Neuronal stem cell (in vitro differentiated cells): Measurements from ENCODE around the gene PJA1.

Source experiments
- DNase-seq: peaks from one replicate; pipeline ENCODE4 v3.0.0-alpha.2; 2013; ENCODE audit warnings: low spot score
- H2AFZ ChIP-seq: one replicate; pipeline ENCODE4 v1.6.1; 2013; ENCODE audit warnings: mild to moderate bottlenecking, low read length, inconsistent platforms
- H2AK5ac ChIP-seq: 2 replicates; pipeline ENCODE4 v1.6.1; 2013; ENCODE audit warnings: low read depth, mild to moderate bottlenecking, inconsistent platforms, low read length, moderate library complexity, mixed read lengths
- H2BK120ac ChIP-seq: 2 replicates; pipeline ENCODE4 v1.6.1; 2013; ENCODE audit warnings: low read depth, mild to moderate bottlenecking, inconsistent platforms, low read length, moderate library complexity, mixed read lengths
- H2BK12ac ChIP-seq: one replicate; pipeline ENCODE4 v1.6.1; 2013; ENCODE audit warnings: low read length, inconsistent platforms
- H2BK15ac ChIP-seq: 2 replicates; pipeline ENCODE4 v1.6.1; 2013; ENCODE audit warnings: mild to moderate bottlenecking, low read length, inconsistent platforms, mixed read lengths
- H2BK5ac ChIP-seq: one replicate; pipeline ENCODE4 v1.6.1; 2013; ENCODE audit warnings: inconsistent platforms, mild to moderate bottlenecking, low read length, moderate library complexity
- H3K14ac ChIP-seq: one replicate; pipeline ENCODE4 v1.6.1; 2013; ENCODE audit warnings: low read length, inconsistent platforms
- H3K18ac ChIP-seq: 2 replicates; pipeline ENCODE4 v1.6.1; 2013; ENCODE audit warnings: low read length, inconsistent platforms
- H3K23ac ChIP-seq: 2 replicates; pipeline ENCODE4 v1.6.1; 2013; ENCODE audit warnings: low read depth, mild to moderate bottlenecking, mixed read lengths, low read length, inconsistent platforms; ENCODE audit not compliant: poor library complexity
- H3K27ac ChIP-seq: replicated peaks from 3 replicates; pipeline ENCODE4 v1.5.1; 2013; ENCODE audit warnings: low read length, inconsistent platforms
- H3K27me3 ChIP-seq, 3 experiments: 2 replicates each; pipeline ENCODE4 v1.6.1; 2013; ENCODE audit warnings: low read length in 3 of 3, mild to moderate bottlenecking in 2 of 3, inconsistent platforms in 1 of 3, low read depth in 1 of 3, mixed read lengths in 1 of 3, moderate library complexity in 1 of 3; ENCODE audit not compliant: control insufficient read depth in 3 of 3, insufficient read depth in 3 of 3
- H3K36me3 ChIP-seq, 2 donors: replicated peaks in 1 of 2; 2 replicates each; pipeline ENCODE4 v1.6.1; 2013; ENCODE audit warnings: low read length in 2 of 2; ENCODE audit not compliant: control insufficient read depth in 2 of 2, insufficient read depth in 2 of 2
- H3K4ac ChIP-seq: 2 replicates; pipeline ENCODE4 v1.6.1; 2013; ENCODE audit warnings: inconsistent platforms, mild to moderate bottlenecking, low read length, moderate library complexity
- H3K4me1 ChIP-seq, 2 donors: 1 replicate in 1 of 2; 2 replicates in 1 of 2; pipeline ENCODE4 v1.6.1; 2013; ENCODE audit warnings: low read length in 2 of 2, low read depth in 1 of 2; ENCODE audit not compliant: control insufficient read depth in 2 of 2, insufficient read depth in 1 of 2
- H3K4me2 ChIP-seq: one replicate; pipeline ENCODE4 v1.6.1; 2013; ENCODE audit warnings: mild to moderate bottlenecking, low read length, inconsistent platforms; ENCODE audit not compliant: insufficient read depth, poor library complexity, severe bottlenecking
- H3K4me3 ChIP-seq, 2 donors: 2 replicates each; pipeline ENCODE4 v1.5.1; 2013; ENCODE audit warnings: low read length in 2 of 2, mild to moderate bottlenecking in 2 of 2, inconsistent platforms in 1 of 2, moderate library complexity in 1 of 2
- H3K79me1 ChIP-seq: one replicate; pipeline ENCODE4 v1.6.1; 2013; ENCODE audit warnings: low read depth, mild to moderate bottlenecking, inconsistent platforms, low read length, moderate library complexity
- H3K9ac ChIP-seq: one replicate; pipeline ENCODE4 v1.6.1; 2013; ENCODE audit warnings: mild to moderate bottlenecking, low read depth, low read length, inconsistent platforms; ENCODE audit not compliant: poor library complexity
- H3K9me3 ChIP-seq, 2 donors: replicated peaks in 1 of 2; 2 replicates each; pipeline versions ENCODE3 to v1.6.1; 2013; ENCODE audit warnings: low read length in 2 of 2, mild to moderate bottlenecking in 2 of 2, inconsistent platforms in 1 of 2, low read depth in 1 of 2, mixed read lengths in 1 of 2, moderate library complexity in 1 of 2; ENCODE audit not compliant: control insufficient read depth in 2 of 2, insufficient read depth in 1 of 2
- H4K8ac ChIP-seq: one replicate; pipeline ENCODE4 v1.6.1; 2013; ENCODE audit warnings: low read depth, mild to moderate bottlenecking, inconsistent platforms, low read length, moderate library complexity
- H4K91ac ChIP-seq: one replicate; pipeline ENCODE4 v1.6.1; 2013; ENCODE audit warnings: low read length, low read depth, mild to moderate bottlenecking, inconsistent platforms; ENCODE audit not compliant: poor library complexity
- WGBS, 2 donors: extraction: QIAGEN DNeasy Blood & Tissue Kit; methylation state at CpG; one replicate each; pipeline ENCODE4 v1.1.7; 2013; ENCODE audit warnings: missing lambda C conversion rate in 2 of 2, mixed read lengths in 1 of 2; ENCODE audit not compliant: insufficient read length in 2 of 2, insufficient replicate concordance in 1 of 2; ENCODE audit errors: extremely low coverage in 2 of 2; 5-methylcytosine and 5-hydroxymethylcytosine counted together

Gene PJA1

GRCh38 chrX:69195810-69196209 lies 30.6 kb upstream of the PJA1 start:
- Histone ChIP-seq H3K36me3 (no peaks in the 10 kb centered on the region), H2BK15ac (no peak overlapping the region), H3K14ac (no peak overlapping the region), H3K27ac (no peak overlapping the region), H4K8ac (no peak overlapping the region), H3K27me3 (peaks cover 0 to 6% (median 0%) of the 10 kb centered on the region in 3 experiments), H3K79me1 (no peaks in the 10 kb centered on the region), H3K23ac (no peak overlapping the region), H3K4ac (no peak overlapping the region), H3K4me2 (no peak overlapping the region), H3K4me3 (no peak overlapping the region), H3K4me1 (peaks cover 7 to 12% of the 10 kb centered on the region in 2 donors), H4K91ac (no peak overlapping the region), H2AFZ (no peak overlapping the region), H2BK120ac (no peak overlapping the region), H2BK5ac (no peak overlapping the region), H3K9ac (no peak overlapping the region), H2AK5ac (no peak overlapping the region), H2BK12ac (no peak overlapping the region), H3K18ac (no peak overlapping the region), H3K9me3 (no peaks in the 10 kb centered on the region)
- DNase-seq = no peak
- no CpG with 5 or more reads among the region's 3 CpGs for WGBS, 2 donors

DNA sequence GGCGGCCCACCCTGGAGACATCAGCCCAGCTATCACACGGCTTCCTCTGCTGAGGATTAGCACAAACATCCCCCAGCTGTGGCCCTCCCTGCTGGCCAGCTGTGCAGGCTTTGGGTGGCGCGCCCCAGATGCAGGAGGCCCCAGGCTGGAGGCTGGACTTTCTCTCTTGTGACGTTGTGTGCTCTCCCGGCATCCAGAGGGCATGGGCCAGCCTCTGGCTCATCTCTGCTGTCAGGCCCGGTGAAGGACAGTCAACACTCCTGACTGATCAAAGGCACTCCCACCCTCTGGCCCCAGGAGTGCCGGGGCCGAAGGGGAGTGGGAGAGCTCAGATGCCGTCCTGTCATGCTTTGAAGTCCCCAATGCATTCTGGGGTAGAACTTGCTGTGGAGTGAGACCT lies 29.9 kb upstream of the PJA1 start:
- Histone ChIP-seq H3K4me2 (no peak overlapping the region), H3K79me1 (no peaks in the 10 kb centered on the region), H2BK5ac (no peak overlapping the region), H3K36me3 (no peaks in the 10 kb centered on the region), H3K27me3 (peaks cover 0 to 6% (median 0%) of the 10 kb centered on the region in 3 experiments), H3K9ac (no peak overlapping the region), H3K4me1 (peaks cover 5 to 11% of the 10 kb centered on the region in 2 donors), H2BK12ac (no peak overlapping the region), H2AFZ (peak overlapping the region; percentile 1), H4K91ac (peak overlapping the region; percentile 72), H3K4me3 (no peak overlapping the region), H3K14ac (no peak overlapping the region), H3K4ac (no peak overlapping the region), H4K8ac (no peak overlapping the region), H2BK15ac (no peak overlapping the region), H2BK120ac (no peak overlapping the region), H2AK5ac (no peak overlapping the region), H3K23ac (no peak overlapping the region), H3K9me3 (no peaks in the 10 kb centered on the region), H3K18ac (no peak overlapping the region), H3K27ac (no peak overlapping the region)
- WGBS, 2 donors = no CpG with 5 or more reads among the region's 10 CpGs
- no peak for DNase-seq

DNA sequence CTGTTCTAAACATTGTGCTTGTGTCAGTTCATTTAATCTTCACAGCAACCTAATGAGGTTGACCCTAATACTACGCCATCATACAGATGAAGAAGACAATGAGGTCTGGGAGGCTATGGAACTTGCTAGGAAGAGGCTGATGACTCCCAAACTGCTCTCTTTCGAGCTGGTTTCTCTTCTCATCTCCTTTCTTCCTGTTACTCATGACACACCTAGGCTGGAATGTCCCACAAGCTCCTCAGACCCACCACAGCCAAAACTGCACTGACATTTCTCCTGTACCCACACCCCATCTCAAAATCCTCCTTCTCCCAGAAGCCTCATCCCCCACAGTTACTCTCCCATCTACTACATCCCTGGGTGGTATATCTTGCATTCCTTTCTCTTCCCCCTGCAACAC lies 27.4 kb upstream of the PJA1 start:
- Histone ChIP-seq H3K4me2 (no peak overlapping the region), H3K27ac (no peak overlapping the region), H2BK15ac (no peak overlapping the region), H3K18ac (no peak overlapping the region), H3K27me3 (peaks cover 0 to 14% (median 0%) of the 10 kb centered on the region in 3 experiments), H4K8ac (no peak overlapping the region), H3K36me3 (no peaks in the 10 kb centered on the region), H3K14ac (no peak overlapping the region), H2BK5ac (no peak overlapping the region), H3K4ac (no peak overlapping the region), H3K4me1 (peaks cover 8 to 9% of the 10 kb centered on the region in 2 donors), H3K9ac (no peak overlapping the region), H3K79me1 (no peaks in the 10 kb centered on the region), H3K4me3 (no peak overlapping the region), H2BK120ac (no peak overlapping the region), H2AK5ac (no peak overlapping the region), H2BK12ac (no peak overlapping the region), H4K91ac (no peak overlapping the region), H2AFZ (no peak overlapping the region), H3K23ac (no peak overlapping the region), H3K9me3 (no peaks in the 10 kb centered on the region)
- no peak for DNase-seq
- WGBS, 2 donors = no CpG with 5 or more reads among the region's 2 CpGs

DNA sequence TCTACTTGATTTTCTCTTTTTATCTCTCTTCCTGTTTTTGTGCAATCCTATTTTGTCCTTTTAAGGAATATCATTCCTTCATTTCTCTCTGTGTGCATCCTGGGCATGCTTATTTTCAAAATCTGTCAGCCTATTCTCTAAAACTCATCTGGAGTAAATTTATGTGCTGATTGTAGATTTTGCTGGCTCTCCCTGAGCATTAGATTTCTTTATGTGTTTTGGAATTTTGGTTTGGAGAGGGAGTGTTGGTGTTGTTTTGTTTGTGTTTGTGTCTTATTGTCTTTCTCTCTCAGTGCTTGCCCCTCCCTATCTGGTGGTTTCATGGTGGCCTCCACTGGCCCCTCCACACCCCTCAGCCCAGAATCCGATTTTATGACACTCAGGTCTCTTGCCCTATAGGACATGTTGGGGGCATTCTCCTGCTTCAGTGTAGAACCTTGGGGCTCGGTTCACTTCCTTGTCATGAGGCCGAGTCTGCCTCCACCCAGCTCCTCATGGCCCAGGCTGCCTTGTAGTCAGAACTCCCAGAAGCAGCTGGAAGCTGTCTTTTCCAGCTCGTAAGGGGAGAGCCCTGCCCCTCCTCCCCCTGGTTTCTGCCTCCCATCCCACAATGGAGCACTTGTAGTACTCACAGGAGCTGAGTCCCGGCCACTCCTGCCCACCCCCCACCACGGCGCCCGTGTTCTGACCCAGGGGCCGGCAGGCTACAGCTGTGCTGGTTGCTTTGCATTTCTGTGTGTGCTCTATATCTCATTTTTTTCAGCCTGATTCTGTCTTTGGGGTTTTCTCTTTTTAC lies 24.5 kb upstream of the PJA1 start:
- H3K27ac ChIP-seq = no peak overlapping the region
- no peaks in the 10 kb centered on the region for H3K9me3 ChIP-seq
- H2BK120ac ChIP-seq = no peak overlapping the region
- H3K4me3 ChIP-seq = no peak overlapping the region
- H3K18ac ChIP-seq = no peak overlapping the region
- peaks cover 4 to 5% of the 10 kb centered on the region in 2 donors for H3K4me1 ChIP-seq
- DNase-seq = no peak
- H3K27me3 ChIP-seq = peaks cover 0 to 21% (median 0%) of the 10 kb centered on the region in 3 experiments
- no peak overlapping the region for H2BK15ac ChIP-seq
- no peak overlapping the region for H3K4ac ChIP-seq
- H3K79me1 ChIP-seq = no peaks in the 10 kb centered on the region
- whole genome bisulfite sequencing, 2 donors = no CpG with 5 or more reads among the region's 9 CpGs
- H3K23ac ChIP-seq = no peak overlapping the region
- H2BK5ac ChIP-seq = no peak overlapping the region
- H3K36me3 ChIP-seq = no peaks in the 10 kb centered on the region
- H4K91ac ChIP-seq = no peak overlapping the region
- no peak overlapping the region for H3K14ac ChIP-seq
- no peak overlapping the region for H2BK12ac ChIP-seq
- no peak overlapping the region for H4K8ac ChIP-seq
- peak overlapping the region; percentile 68 for H2AFZ ChIP-seq
- no peak overlapping the region for H2AK5ac ChIP-seq
- no peak overlapping the region for H3K9ac ChIP-seq
- H3K4me2 ChIP-seq = no peak overlapping the region
